Measurements from ENCODE around the gene SRGAP1. TPM values are rescaled to one million over a fixed set of nuclear protein-coding genes. Genes with fewer than 3 reads are reported as not detected.

Gene SRGAP1
- total RNA-seq, 1 donor from 2014 or later = 14.8 TPM

DNA sequence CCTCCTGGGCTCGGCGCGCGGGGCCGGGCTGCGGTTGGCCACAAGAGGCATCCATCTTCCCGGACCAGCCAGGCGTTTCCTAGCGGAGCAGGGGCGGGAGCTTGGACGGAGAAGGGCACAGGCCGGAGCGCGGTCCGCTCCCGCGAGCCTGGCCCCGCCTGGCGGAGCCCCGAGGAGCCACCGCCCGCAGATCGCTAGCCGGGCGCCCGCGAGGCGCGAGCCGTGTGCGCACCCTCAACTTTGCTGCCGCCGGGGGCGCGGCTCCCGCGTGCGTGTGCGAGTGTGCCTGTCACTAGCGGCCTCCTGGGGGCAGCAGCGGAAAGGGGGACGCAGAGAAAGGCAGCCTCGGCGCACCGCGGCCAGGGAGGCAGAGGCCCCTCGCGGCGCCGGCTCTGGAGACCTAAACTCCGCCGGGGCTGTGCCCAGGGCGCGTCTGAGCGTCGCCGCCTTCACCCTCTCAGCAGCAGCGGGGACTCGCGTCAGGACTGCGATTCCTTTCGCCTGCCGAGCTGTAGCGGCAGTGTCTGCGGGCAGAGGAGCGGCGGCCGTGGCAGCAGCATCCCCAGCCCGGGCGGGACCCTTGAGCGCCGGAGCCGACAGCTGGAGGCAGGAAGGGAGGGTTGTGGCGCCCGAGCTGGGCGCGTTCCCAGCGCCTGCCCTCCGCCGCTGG, 644 bp upstream of the SRGAP1 start:
- Mint-ChIP-seq H3K4me3 (peak overlapping the region; percentile 86), H3K27me3 (ENCODE audit: low read depth) (no peaks in the 10 kb centered on the region), H3K27ac (ENCODE audit: unreplicated experiment) (no peak overlapping the region), H3K9me3 (no peaks in the 10 kb centered on the region), H3K4me1 (peaks cover 33% of the 10 kb centered on the region), H3K36me3 (ENCODE audit: low read depth) (no peaks in the 10 kb centered on the region)
- peak; percentile 90 for TF ChIP-seq CTCF (conservative IDR thresholded peaks at IDR 0.05)
- DNase-seq (ENCODE audit: low read depth, low spot score) = peak; percentile 85

GRCh38 chr12:63845726-63846125, 1.2 kb downstream of the SRGAP1 start:
- no peak overlapping the region for H3K27ac Mint-ChIP-seq (ENCODE audit: unreplicated experiment)
- no peak for TF ChIP-seq CTCF (conservative IDR thresholded peaks at IDR 0.05)
- no peak for DNase-seq (ENCODE audit: low read depth, low spot score)
- no peaks in the 10 kb centered on the region for H3K27me3 Mint-ChIP-seq (ENCODE audit: low read depth)
- peak overlapping the region; percentile 100 for H3K4me3 Mint-ChIP-seq
- H3K9me3 Mint-ChIP-seq = no peaks in the 10 kb centered on the region
- H3K36me3 Mint-ChIP-seq (ENCODE audit: low read depth) = no peaks in the 10 kb centered on the region
- H3K4me1 Mint-ChIP-seq = peaks cover 38% of the 10 kb centered on the region

DNA sequence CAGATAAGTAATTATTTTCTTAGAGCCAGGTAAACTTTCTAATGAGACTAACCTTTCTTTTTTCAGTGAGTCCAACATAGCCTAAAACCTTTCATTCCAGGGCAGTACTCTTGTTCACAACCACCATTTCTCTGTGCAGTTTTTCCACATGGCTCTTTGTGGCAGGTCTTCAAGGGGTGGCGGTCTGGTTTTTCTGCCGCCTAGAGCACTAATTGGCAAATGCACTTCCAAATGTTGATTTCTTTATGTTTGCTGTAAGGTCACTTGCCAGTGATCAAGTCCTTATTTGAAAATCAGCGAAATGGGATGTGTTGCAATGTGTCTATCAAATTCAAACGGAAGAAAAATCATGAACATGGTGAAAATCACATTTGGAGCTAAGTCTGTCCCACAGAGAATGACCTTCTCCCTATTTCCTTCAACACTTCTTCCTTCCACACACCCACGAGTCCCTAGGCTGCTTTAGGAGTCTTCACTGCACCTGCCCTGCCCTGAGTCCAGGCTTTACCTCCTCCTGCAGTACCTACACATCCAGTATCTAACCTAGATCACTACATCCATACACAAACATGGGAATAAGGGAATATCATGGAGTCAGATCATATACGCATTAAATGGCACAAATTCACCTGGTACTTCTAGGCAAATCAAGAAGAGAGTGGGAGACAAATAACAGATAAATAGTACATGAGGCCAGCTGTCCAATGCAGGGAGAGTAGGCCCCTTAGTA, 1.9 kb downstream of the SRGAP1 start:
- H3K4me3 Mint-ChIP-seq = peak overlapping the region; percentile 100
- peak; percentile 20 for TF ChIP-seq CTCF (conservative IDR thresholded peaks at IDR 0.05)
- no peaks in the 10 kb centered on the region for H3K27me3 Mint-ChIP-seq (ENCODE audit: low read depth)
- H3K27ac Mint-ChIP-seq (ENCODE audit: unreplicated experiment) = no peak overlapping the region
- peaks cover 38% of the 10 kb centered on the region for H3K4me1 Mint-ChIP-seq
- DNase-seq (ENCODE audit: low read depth, low spot score) = no peak
- H3K36me3 Mint-ChIP-seq (ENCODE audit: low read depth) = no peaks in the 10 kb centered on the region
- H3K9me3 Mint-ChIP-seq = no peaks in the 10 kb centered on the region

DNA sequence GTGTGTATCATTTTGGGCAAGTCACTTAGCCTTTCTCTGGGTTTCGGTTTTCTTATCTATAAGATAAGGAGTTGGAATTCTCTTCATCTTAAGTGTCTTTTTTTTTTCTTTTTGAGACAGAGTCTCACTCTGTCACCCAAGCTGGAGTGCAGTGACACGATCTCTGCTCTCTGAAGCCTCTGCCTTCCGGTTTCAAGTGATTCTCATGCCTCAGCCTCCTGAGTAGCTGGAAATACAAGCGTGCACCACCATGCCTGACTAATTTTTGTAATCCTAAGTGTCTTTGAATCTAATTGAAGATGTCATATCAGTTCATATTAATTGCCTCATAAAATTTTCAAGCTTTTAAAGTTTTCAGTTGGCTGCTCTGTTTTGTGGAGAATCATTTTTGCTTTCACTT, 4.0 kb downstream of the SRGAP1 start:
- Mint-ChIP-seq H3K9me3 (no peaks in the 10 kb centered on the region), H3K4me1 (peaks cover 34% of the 10 kb centered on the region), H3K27ac (ENCODE audit: unreplicated experiment) (no peak overlapping the region), H3K4me3 (peak overlapping the region; percentile 58), H3K27me3 (ENCODE audit: low read depth) (no peaks in the 10 kb centered on the region), H3K36me3 (ENCODE audit: low read depth) (no peaks in the 10 kb centered on the region)
- TF ChIP-seq CTCF (conservative IDR thresholded peaks at IDR 0.05) = no peak
- DNase-seq (ENCODE audit: low read depth, low spot score) = no peak

DNA sequence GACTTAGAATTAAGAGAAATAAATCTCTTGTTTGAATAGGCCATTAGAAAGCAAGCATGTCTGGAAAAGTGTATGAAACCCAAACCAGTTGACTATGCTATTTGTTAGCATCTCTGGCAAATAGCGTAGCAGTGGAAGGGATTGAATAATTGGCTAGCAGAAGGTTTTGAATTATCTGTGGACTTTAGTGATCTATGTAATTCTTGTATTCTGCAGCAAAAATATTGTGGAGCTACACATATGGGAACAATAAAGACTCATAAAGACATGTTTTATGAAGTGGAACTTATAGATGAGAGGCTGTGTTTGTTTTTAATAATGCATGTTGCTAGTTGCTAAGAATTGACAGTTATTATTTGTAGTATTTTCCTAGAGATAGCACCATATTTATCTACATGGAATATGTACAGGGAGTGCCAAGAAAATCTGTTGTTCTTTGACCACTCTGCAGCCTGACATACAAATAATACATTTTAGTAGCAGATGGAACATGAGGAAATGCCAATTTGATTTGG, 4.7 kb downstream of the SRGAP1 start:
- peaks cover 33% of the 10 kb centered on the region for H3K4me1 Mint-ChIP-seq
- H3K9me3 Mint-ChIP-seq = no peaks in the 10 kb centered on the region
- no peak overlapping the region for H3K4me3 Mint-ChIP-seq
- H3K27me3 Mint-ChIP-seq (ENCODE audit: low read depth) = no peaks in the 10 kb centered on the region
- H3K27ac Mint-ChIP-seq (ENCODE audit: unreplicated experiment) = no peak overlapping the region
- H3K36me3 Mint-ChIP-seq (ENCODE audit: low read depth) = no peaks in the 10 kb centered on the region
- DNase-seq (ENCODE audit: low read depth, low spot score) = no peak
- TF ChIP-seq CTCF (conservative IDR thresholded peaks at IDR 0.05) = no peak
